ENCODE results near the gene SLC9A6.

DNA sequence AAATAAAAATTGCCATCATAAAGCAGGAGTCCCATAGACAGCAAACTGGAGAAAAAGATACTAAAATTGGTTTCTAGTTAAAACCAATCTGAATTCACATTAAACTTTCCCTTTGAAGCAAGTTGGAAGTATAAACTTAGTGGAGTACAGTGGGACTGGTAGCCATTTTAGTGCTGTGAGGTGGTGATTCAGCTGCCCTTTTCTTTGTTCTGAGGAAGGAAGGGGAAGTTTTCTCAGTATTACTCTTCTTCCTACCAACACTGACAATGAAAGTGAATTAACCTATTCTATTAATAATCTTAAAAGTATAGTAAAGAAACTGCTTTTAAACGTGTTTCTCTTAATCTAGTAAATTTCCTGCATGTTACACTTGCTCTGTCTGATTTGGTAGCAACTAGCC is 36.7 kb downstream of the SLC9A6 start:
- TF ChIP-seq CTCF (conservative IDR thresholded peaks at IDR 0.05 in 1 of 2, IDR thresholded peaks at IDR 0.05 in 1 of 2; ENCODE audit: low read depth in 1 of 2, low read length in 2 of 2), result no peak
- no peak for TF ChIP-seq EZH2 (IDR thresholded peaks at IDR 0.05; ENCODE audit: low read length, missing control alignments)

All from fibroblast of lung (primary cell).